GM18519 (cell line): ENCODE measurements around the gene PVRIG.
"Not testable (repeated sequence)": the region's sequence is repeated elsewhere in the genome, so short reads cannot be mapped to it uniquely, and the experiment has no call there.

ENCODE experiments used
- ATAC-seq: cut with Tn5 transposase; IDR thresholded peaks from one replicate; pipeline ENCODE4 v1.9.1; 2021; ENCODE audit warnings: mild to moderate bottlenecking, moderate library complexity; ENCODE audit not compliant: unreplicated experiment, low FRiP score

The PVRIG gene

GRCh38 chr7:100224891-100225290, 5.1 kb downstream of the PVRIG start:
- not testable (repeated sequence) for ATAC-seq

DNA sequence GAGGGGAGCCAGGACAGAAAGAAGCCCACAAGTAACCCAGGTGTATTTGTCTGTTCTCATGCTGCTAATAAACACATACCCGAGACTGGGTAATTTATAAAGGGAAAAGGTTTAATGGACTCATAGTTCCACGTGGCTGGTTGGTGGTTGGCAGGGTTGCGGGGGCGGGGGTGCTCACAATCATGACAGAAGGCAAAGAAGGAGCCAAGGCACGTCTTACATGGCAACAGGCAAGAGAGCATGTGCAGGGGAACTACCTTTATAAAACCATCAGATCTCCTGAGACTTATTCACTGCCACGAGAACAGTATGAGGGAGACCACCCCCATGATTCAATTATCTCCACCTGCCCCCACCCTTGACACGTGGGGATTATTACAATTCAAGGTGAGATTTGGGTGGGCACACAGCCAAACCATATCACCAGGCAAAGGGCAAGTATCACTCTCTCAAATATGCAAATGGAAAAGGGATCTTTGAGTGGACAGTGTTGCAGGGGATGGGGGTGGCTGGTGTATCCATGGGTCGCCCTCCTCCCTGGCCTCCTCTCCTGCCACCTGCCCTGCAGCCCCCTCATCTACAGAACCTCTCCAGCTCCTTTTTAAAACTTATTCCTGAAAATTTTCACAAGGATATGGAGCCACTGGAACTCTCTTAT, 15.0 kb downstream of the PVRIG start:
- not testable (repeated sequence) for ATAC-seq

GRCh38 chr7:100239975-100240374, 20.2 kb downstream of the PVRIG start:
- not testable (repeated sequence) for ATAC-seq

DNA sequence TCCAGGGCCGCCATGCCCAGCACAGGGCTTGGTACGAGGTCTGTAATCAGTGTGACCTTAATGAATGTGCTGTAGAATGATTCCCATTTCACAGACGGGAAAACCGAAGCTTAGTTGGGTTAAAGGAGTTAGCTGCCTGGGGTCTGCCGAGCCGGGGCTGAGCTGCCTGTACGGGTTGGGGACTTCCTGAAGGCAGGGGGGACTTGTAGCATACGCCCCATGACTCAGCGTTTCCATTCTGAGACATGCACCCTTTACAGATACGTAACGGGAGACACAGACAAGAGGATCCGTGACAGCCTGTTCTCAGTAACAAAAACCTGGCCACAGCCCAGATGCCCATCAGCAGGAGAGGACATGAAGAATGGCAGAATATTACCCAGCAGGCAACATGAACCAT, 23.6 kb downstream of the PVRIG start:
- not testable (repeated sequence) for ATAC-seq

- ATAC-seq = not testable (repeated sequence)
Measured at GRCh38 chr7:100244988-100245605, 25.3 kb downstream of the PVRIG start.

- ATAC-seq = not testable (repeated sequence)
Measured at GRCh38 chr7:100246121-100246864, 26.5 kb downstream of the PVRIG start.

DNA sequence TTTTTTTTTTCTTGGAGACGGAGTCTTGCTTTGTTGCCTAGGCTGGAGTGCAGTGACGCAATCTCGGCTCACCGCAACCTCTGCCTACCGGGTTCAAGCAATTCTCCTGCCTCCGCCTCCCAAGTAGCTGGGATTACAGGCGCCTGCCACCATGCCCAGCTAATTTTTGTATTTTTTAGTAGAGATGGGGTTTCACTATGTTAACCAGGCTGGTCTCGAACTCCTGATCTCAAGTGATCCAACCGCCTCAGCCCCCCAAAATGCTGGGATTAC, 27.1 kb downstream of the PVRIG start:
- not testable (repeated sequence) for ATAC-seq

GRCh38 chr7:100247152-100247757, 27.5 kb downstream of the PVRIG start:
- no peak for ATAC-seq

DNA sequence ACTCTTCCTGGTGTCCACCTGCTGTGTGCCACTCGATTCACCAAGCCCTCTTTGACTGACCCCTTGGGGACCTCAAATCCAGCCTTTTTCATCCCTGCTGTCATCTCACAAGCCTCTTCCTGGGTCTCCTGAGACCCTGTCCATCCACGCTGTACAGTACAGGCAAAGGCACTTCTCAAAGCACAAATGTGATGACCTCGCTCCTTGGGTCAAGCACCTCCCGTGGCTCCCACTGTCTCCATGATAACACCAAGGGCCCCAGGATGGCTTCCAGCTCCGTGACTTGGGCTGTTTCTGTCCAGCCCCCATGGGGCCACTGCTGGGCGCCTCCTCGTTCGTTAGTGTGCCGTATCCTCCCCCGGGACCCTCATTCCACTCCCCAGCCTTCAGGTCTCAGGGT, 28.7 kb downstream of the PVRIG start:
- no peak for ATAC-seq

DNA sequence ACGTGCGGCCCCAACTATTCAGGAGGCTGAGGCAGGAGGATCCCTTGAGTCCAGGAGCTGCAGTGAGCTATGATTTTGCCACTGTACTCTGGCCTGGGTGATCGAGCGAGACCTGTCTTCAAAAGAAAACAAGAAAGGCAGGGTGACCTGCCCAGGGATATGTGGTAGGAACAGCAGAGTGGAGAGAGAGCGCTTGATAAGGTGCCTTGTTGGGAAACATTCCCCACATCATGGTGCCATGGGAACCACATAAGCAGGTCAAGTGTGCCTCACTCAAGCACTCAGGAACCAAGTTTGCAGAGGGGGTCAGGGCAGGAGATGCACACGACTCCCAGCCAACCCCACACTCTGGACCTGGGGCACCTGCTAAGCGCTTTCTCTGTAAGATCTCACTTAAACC, 37.3 kb downstream of the PVRIG start:
- ATAC-seq = no peak

DNA sequence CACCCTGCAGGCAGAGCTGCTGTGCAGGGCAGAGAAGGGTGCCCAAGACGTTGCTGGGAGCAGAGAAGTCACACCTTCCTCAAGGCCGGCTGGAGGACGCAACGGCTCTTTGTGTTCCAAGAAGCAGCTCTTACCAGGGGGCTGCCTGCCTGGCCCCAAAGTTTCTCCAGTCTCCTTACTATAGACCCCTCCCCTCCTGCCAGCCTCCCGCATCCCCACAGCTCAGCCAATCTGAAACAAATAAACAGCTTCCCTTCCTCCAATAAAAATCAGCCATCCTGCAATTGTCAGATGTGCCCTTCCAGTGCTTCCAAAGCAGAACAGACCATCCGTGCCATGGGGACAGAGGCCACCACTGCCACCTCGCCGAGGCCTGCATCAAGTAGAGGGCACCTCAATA, 40.2 kb downstream of the PVRIG start:
- ATAC-seq = not testable (repeated sequence)

DNA sequence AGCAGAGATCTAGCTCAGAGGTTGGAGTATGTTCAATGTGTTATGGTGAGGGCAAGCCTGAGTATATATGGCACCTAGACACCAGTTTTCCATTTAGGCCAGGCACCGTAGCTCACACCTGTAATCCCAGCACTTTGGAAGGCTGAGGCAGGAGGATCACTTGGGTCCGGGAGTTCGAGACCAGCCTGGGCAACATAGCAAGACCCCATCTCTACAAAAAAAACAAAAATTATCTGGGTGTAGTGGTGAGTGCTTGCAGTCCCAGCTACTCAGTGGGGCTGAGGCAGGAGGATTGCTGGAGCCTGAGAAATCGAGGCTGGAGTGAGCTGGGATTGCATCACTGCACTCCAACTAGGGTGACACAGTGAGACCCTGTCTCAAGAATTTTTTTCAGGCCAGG, 43.1 kb downstream of the PVRIG start:
- ATAC-seq = not testable (repeated sequence)

DNA sequence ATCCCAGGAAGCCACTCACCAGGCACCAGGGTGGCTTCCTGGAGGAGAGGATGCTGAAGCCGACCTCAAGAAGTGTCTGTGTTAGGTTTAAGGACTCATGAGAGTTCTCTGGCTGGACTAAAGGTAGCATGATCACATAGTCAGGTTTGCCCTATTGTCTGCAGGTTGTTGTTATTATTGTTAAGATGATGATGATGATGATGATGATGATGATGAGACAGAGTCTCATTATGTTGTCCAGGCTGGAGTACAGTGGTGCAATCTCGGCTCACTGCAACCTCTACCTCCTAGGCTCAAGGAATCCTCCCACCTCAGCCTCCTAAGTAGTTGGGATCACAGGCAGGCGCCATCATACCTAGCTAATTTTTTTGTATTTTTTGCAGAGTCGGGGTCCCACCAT, 44.5 kb downstream of the PVRIG start:
- ATAC-seq = not testable (repeated sequence)

- not testable (repeated sequence) for ATAC-seq
Measured at GRCh38 chr7:100264669-100265165, 45.0 kb downstream of the PVRIG start.

GRCh38 chr7:100265851-100266250, 46.1 kb downstream of the PVRIG start:
- ATAC-seq = not testable (repeated sequence)

GRCh38 chr7:100266576-100267354, 47.0 kb downstream of the PVRIG start:
- no peak for ATAC-seq

DNA sequence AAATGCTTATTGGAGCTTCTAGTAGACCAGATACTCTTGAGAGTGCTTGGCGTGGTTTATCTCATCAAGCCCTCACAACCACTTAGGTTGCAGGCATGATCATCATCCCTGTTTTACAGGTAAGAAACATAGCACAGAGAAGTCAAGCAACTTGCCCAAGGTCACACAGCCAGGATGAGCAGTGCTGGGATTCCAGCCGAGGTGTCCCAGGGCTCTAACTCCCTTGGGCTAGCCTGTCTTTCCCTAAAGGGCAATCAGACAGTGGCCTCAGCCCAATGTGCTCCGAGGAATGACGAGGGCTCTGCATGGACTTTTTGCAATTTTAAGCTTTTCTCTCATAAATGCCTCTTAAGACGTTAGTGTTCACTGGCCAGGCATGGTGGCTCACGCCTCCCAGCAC, 47.9 kb downstream of the PVRIG start:
- no peak for ATAC-seq

- ATAC-seq = not testable (repeated sequence)
Measured at GRCh38 chr7:100268882-100269281, 49.1 kb downstream of the PVRIG start.

DNA sequence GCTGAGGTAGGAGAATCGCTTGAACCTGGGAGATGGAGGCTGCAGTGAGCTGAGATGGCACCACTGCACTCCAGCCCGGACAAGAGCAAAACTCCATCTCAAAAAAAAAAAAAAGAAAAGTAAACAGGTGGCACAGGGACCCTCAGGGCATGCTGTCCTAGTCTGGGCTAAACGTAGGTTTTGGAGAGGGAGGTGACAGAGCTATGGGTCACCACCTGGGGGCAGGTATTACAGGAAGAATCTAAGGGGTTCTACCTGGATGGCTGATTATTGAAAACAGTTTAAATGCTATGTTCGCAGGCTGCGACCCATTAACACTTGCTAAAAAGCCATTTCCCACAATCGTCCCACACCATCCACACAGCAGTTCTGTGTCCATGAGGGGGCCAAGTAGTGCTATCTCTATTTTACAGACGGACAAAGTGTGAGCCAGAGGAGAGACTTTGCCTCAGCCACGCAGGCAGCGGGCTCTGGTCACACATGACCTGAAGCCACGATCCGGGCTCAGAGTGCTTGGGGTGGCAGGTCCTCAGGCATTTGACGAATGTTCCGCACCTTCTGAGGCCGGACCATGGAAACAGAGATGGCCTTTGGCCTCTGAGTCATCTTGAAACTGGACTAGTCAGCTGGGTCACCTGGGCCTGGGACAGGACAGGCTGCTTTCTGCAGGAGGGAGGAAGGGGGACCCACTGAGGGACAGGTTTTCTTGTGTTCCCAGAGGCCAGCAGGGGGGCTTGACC, 49.7 kb downstream of the PVRIG start:
- not testable (repeated sequence) for ATAC-seq
